ENCODE measurements around the gene PRMT7.

PRMT7 gene

GRCh38 chr16:68372381-68372720, 61.5 kb downstream of the PRMT7 start:
- TF ChIP-seq, protein P1, sequence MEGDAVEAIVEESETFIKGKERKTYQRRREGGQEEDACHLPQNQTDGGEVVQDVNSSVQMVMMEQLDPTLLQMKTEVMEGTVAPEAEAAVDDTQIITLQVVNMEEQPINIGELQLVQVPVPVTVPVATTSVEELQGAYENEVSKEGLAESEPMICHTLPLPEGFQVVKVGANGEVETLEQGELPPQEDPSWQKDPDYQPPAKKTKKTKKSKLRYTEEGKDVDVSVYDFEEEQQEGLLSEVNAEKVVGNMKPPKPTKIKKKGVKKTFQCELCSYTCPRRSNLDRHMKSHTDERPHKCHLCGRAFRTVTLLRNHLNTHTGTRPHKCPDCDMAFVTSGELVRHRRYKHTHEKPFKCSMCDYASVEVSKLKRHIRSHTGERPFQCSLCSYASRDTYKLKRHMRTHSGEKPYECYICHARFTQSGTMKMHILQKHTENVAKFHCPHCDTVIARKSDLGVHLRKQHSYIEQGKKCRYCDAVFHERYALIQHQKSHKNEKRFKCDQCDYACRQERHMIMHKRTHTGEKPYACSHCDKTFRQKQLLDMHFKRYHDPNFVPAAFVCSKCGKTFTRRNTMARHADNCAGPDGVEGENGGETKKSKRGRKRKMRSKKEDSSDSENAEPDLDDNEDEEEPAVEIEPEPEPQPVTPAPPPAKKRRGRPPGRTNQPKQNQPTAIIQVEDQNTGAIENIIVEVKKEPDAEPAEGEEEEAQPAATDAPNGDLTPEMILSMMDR (IDR thresholded peaks at IDR 0.05; ENCODE audit: low read depth, low read length) = no peak
- in situ Hi-C loops (cut with HindIII; ENCODE audit: low sequenced_read_pairs) = no loop called here
- no peak overlapping the region for H3K4me3 ChIP-seq (ENCODE audit: low read depth, low read length)
- no peak for DNase-seq (ENCODE audit: low read depth, low spot score)

DNA sequence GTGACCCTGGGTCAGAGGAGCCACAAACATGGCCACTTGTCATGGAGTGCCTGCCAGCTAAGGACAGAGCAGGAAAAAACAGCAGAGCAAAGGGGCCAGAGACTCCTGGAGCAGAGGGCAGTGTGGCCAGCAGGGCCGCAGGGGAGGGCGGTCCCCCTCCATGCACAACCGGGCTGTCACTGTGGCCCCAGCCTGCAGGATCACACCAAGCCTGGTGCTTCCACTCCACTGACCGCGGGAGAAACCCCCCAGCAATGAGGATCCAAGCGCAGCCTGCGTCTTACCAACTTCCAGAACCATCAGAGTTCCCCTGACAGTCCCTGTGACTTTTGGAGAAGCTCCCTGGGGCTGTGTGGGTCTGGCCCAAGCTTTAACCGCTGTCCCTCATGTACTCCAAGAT, 62.0 kb downstream of the PRMT7 start:
- TF ChIP-seq, protein P1 (IDR thresholded peaks at IDR 0.05; ENCODE audit: low read depth, low read length) = no peak
- in situ Hi-C loops (cut with HindIII; ENCODE audit: low sequenced_read_pairs) = no loop called here
- no peak for DNase-seq (ENCODE audit: low read depth, low spot score)
- H3K4me3 ChIP-seq (ENCODE audit: low read depth, low read length) = no peak overlapping the region

- H3K4me3 ChIP-seq (ENCODE audit: low read depth, low read length) = no peak overlapping the region
- TF ChIP-seq, protein P1 (IDR thresholded peaks at IDR 0.05; ENCODE audit: low read depth, low read length) = no peak
- in situ Hi-C loops (cut with HindIII; ENCODE audit: low sequenced_read_pairs) = no loop called here
- DNase-seq (ENCODE audit: low read depth, low spot score) = no peak
Measured at GRCh38 chr16:68373528-68374245, 62.9 kb downstream of the PRMT7 start.

- no peak for DNase-seq (ENCODE audit: low read depth, low spot score)
- in situ Hi-C loops (cut with HindIII; ENCODE audit: low sequenced_read_pairs) = no loop called here
- H3K4me3 ChIP-seq (ENCODE audit: low read depth, low read length) = no peak overlapping the region
- TF ChIP-seq, protein P1 (IDR thresholded peaks at IDR 0.05; ENCODE audit: low read depth, low read length) = no peak
Measured at GRCh38 chr16:68374246-68374805, 63.5 kb downstream of the PRMT7 start.

DNA sequence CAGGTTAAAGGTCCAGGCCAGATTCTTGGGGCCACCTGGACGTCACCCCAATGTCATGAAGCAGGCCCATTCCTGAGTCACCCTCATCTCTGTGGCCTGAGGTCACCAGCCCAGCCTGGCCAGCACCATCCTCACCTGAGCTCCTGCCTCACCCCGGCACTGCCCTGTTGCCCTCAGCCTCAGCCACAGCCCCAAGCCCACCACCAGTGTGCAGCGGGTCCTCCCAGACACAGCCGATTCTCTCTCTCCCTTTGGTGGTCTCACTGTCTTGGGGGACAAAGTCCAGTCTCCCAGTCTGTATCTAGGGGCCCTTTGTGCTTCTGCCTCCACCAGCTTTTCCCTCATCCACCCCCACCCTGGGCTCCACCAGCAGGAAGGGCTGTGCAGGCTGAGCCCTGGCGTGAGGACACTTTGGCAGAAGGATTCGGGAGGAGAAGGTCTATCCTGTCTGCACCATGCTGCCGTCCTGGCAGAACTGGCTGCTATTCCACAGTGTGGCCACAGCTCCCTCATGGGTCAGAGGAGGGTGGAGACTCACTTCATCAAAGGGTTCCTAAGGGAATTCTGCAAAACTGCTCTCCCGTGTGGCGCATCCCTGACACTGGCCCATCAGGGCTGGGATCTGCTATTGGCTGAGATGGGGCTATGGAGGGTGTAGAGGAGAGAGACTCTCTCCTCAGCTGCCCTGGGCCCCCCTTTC, 64.3 kb downstream of the PRMT7 start:
- in situ Hi-C loops (cut with HindIII; ENCODE audit: low sequenced_read_pairs) = no loop called here
- H3K4me3 ChIP-seq (ENCODE audit: low read depth, low read length) = no peak overlapping the region
- DNase-seq (ENCODE audit: low read depth, low spot score) = no peak
- TF ChIP-seq, protein P1 (IDR thresholded peaks at IDR 0.05; ENCODE audit: low read depth, low read length) = no peak

GRCh38 chr16:68375801-68376536, 65.2 kb downstream of the PRMT7 start:
- DNase-seq (ENCODE audit: low read depth, low spot score) = no peak
- no peak overlapping the region for H3K4me3 ChIP-seq (ENCODE audit: low read depth, low read length)
- TF ChIP-seq, protein P1 (IDR thresholded peaks at IDR 0.05; ENCODE audit: low read depth, low read length) = no peak
- in situ Hi-C loops (cut with HindIII; ENCODE audit: low sequenced_read_pairs) = no loop called here
